Activated effector memory CD4-positive, alpha-beta T cell treated with anti-CD3 and anti-CD28 coated beads, Interleukin-2, amount 50 U/mL, for 16 hours (primary cell): ENCODE data around the gene AGTRAP.
A peak's percentile ranks its signal among the peaks of the same experiment; 100 is the strongest.

Experiments used
- DNase-seq: peaks from one replicate; pipeline ENCODE4 v3.0.0-alpha.2; 2020

Gene AGTRAP

DNA sequence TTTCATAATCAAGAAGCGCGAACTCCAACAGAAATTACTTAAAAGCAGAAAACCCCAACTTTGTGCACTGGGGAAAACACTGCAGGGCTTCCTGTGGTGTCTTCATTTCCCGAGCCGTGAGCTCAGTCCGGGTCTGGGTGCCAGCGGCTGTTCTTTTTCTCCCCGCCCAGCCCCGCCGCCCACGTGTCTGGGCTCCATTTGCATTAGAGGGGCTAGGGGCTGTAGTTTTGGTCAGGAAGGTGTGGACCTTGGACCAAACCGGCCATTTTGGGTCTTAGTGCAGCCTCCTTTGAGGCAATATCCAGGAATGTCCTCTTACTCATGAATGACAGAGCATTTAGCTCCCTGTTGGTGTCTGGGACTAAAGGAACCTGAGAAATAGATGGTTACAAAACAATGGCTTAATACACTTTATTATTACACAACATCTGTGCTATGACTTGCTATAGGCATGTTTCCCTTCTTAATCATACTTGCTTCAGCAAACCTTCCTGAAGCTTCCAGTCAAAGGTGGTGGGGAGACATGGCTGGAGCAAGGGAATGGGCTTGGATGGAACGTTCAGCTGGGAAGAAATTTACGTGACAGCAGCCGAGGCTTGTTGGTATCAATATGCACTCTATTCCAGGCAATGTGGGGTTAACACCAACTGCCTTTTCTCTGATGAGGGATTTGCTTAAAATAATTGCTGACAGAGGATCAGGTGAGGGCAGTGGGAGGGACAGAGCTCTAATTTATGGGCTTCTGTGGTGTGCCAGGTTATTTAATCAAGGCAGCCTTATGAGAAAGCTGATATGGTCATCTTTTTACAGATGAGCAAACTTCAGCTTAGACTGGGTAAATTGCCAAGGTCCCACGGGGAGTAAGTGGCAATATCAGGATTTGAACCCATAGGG lies 1.1 kb downstream of the AGTRAP start:
- DNase-seq: peak; percentile 76

- no peak for DNase-seq
Measured at GRCh38 chr1:11738096-11738495, 2.2 kb downstream of the AGTRAP start.

DNA sequence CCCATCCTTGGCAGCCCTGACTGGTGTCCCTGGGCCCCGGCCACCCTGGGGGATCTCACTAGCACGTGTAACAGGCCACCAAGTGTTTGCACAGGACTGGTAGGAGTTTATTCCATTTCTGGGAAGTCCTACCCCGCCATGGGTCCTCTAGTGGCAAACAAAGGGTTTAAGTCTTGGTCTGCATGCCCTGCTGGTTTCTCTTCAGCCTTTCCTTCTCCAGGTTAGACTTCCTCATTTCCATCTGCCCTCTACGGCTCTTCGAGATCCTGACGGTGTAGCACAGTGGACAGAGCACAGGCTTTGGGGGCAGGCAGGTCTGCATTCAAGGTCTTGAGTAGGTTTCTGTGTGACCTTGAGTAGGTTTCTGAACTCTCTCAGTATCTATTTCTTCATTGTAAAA lies 2.8 kb downstream of the AGTRAP start:
- DNase-seq: no peak

DNA sequence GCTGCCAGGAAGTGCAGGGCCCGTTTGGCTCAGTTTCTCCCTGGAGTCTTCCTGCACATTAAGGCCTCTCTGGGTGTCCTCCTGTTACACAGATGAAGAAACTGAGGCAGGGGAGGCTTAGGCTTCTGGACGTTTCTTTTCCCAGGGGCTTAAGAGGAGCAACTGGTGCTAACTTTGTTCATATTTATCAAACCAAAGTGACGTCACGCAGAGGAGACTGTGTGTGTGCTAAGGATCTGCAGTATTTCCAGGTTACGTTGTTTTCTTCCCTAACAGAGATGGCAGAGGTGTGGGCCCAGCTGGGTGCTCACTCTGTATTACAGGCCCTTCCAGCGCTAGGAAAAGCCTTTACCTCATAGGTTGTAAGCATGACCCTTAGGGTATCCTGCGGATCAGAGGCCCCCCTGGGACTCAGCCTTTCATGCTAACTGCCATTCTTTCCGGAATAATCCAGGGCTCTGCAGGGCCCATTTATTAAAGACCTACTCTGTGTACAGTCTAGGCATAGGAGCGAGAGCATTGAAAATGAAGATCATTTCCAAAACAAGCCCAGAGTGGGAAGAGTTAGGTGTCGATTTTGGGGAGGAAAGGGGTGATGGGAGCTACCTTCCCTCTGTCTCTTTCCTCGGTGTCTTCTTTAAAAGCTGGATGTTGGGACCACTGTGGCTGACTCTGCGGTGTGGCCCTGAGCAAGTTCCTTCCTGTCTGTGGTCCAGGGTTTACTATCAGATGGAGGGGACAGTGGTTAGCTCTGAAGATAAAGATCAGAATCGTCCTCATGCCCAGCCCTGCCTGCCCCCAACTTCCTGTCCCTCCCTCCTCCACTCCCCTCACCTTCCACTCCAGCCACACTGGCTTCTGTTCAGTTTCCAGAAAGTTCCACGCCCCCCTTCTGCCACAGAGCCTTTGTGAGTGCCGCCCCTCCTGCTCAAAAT lies 4.6 kb downstream of the AGTRAP start:
- DNase-seq: peak; percentile 70

GRCh38 chr1:11741482-11741881 lies 5.5 kb downstream of the AGTRAP start:
- no peak for DNase-seq

- no peak for DNase-seq
Measured at GRCh38 chr1:11741919-11742558, 6.1 kb downstream of the AGTRAP start.

DNA sequence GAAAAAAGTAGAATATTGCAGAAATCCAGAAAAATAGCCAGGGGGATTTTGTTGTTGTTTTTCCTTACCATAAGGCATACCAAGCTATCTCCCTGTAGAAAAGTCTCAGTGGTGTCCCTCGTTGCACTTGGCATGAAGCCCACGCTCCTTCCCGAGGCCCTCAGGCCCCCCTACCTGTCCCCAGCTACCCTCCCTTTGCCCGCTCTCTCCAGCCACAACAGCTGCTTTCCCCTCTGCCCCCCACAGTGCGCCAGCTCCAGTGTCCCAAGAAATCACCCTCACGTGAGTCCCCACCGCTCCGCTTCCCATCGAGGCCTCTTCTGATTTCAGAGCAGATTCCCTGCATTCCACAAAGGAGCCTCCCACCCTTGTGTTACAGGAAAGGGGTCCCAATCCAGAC lies 8.4 kb downstream of the AGTRAP start:
- no peak for DNase-seq

DNA sequence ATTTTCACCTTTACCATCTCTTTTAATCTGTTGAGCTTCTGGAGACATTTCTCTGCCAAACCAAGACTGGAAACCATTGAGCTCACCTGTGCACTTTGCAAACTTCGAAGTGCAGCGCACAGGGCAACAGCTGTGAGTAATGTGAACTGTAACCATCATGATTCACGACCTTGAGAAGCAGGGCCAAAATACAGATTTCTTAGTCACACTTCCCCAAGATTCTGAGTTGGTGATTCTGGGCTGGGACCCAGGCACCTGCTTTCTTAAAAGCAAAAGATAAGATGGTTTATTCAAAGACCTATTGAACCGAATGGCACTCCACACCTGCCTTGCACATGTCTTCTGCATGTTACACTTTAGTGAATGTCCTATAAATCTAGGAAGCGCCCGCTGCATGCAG lies 10.2 kb downstream of the AGTRAP start:
- no peak for DNase-seq

- peak; percentile 48 for DNase-seq
Measured at GRCh38 chr1:11746795-11747487, 11.0 kb downstream of the AGTRAP start.

- DNase-seq: peak; percentile 59
Measured at GRCh38 chr1:11748294-11749202, 12.6 kb downstream of the AGTRAP start.

DNA sequence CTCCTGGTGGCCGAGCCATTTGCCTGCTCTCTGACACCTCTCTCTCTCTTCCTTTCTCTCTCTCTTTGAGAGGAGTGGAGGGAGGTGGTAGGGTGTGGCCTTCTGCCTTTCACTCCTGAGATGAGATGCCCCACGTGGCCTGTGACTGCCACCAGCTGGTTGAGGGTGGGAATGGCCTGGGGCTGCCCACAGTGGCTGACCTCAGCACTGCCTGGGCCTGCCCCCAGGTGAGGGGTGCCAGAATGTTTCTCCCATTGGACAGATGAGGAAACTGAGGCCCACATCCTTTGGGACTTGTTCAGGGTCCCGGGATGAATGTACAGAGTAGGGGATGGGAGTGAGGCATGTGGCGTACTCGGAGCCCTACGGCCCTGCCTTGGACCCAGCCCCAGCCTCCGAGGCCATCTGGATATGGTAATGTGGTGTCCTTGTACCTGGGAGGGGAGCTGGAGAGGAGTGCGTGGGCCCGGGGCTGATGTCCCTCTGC lies 13.3 kb downstream of the AGTRAP start:
- peak; percentile 79 for DNase-seq

- DNase-seq: no peak
Measured at GRCh38 chr1:11749996-11750395, 14.1 kb downstream of the AGTRAP start.

GRCh38 chr1:11751087-11751486 lies 15.2 kb downstream of the AGTRAP start:
- DNase-seq: no peak

DNA sequence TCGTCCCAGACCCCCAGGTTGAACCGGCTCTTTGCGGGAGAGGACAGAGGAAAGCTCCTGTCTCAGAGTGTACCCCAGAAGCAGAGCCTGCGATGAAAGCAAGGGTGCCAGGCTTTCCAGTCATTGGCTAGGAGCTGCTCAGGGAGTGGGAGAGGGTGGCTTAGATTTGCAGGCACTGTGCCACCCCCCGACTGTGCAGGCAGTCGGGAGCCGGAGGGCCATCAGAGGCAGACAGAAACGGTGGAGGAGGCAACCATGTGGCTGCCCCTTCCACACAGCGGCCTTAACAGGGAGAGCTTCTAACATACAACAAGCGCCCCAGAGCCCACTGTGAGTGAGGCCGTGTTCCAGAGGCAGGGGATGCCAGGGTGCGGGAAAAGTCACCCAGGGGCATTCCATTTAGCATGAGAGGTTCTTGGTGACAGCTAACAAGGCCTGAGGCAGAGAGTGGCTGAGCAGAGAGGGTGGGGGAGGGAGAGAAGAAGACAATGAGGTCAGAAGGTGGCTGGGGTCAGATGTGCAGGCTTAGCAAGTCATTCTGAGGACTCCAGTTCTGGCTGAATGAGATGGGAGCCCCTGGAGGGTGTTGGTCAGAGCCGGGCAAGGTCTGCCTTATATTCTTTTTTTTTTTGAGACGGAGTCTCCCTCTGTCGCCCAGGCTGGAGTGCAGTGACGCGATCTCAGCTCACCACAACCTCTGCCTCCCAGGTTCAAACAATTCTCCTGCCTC lies 16.6 kb downstream of the AGTRAP start:
- no peak for DNase-seq

GRCh38 chr1:11753555-11754208 lies 17.7 kb downstream of the AGTRAP start:
- DNase-seq: no peak

DNA sequence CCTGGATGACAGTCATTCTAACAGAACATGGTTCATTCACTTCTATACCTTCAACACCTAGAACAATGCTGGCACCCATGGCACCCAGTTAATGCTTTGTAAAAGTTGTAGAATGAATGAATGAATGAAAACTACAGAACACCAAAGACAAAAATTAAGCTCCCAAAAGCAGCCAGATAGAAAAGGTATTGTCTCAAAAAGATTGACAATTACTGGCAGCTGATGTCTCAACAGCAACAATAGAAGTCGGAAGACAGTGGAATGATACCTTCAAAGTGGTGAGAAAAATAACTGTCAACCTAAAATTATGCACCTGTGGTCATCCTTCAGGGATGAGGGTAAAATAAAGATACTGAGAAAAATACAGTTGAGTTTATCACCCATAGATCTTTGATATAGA lies 21.1 kb downstream of the AGTRAP start:
- DNase-seq: no peak

GRCh38 chr1:11759791-11760190 lies 23.9 kb downstream of the AGTRAP start:
- no peak for DNase-seq

DNA sequence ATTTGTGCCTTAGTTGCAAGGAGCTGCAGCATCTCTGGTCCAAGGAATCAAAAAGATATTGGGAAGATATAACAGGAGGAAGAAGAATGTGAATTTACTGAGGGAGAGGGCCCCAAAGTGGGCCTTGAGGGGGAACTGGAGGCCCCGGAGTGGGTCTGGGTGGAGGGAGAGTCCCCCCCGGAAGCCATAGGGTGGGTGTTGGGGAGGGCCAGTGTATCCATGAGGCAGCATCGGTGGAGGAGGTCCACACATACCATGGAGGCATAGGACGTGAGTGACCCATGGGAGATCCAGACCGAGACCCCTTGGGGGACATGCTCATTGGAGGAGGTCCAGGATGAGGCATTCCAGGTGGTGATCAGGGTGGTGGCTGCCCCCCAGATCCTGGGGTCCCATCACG lies 25.3 kb downstream of the AGTRAP start:
- no peak for DNase-seq

GRCh38 chr1:11761988-11762406 lies 26.1 kb downstream of the AGTRAP start, which contains the start of gene C1orf167:
Gene C1orf167, plus strand, starts transcription at chr1:11762193. Its CDS starts 2,208 bp downstream, at chr1:11764401.
- peak; percentile 74 for DNase-seq

DNA sequence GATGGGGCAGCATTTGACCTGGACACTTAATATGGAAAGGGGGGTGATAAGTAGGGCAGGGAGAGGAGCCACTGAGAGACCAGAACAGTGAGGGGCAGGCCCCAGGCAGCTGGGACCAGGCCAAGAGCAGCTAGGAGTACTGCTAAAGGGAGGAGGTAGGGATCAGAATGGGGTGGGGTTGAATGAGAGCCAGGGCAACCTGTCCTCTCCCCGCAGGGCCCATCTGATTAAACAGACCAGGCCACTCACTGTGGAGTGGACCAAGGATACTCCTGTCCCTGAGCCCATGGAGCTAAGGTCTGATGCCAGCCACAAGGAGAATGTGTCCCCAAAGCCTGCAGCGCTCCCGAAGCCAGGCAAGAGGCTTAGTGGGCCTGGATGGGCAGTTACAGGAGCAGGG lies 28.2 kb downstream of the AGTRAP start:
- DNase-seq: no peak
